ENCODE data around the gene NAV1. TPM values are rescaled to one million over a fixed set of nuclear protein-coding genes. Genes with fewer than 3 reads are reported as not detected.
A peak's percentile ranks its signal among the peaks of the same experiment; 100 is the strongest.

NAV1 gene
- total and polyA plus RNA-seq, 2 of the 8 experiments (the other 6 are each of a cell fraction or from before 2014, with no cell fraction given) = 9.9 to 42.7 TPM

DNA sequence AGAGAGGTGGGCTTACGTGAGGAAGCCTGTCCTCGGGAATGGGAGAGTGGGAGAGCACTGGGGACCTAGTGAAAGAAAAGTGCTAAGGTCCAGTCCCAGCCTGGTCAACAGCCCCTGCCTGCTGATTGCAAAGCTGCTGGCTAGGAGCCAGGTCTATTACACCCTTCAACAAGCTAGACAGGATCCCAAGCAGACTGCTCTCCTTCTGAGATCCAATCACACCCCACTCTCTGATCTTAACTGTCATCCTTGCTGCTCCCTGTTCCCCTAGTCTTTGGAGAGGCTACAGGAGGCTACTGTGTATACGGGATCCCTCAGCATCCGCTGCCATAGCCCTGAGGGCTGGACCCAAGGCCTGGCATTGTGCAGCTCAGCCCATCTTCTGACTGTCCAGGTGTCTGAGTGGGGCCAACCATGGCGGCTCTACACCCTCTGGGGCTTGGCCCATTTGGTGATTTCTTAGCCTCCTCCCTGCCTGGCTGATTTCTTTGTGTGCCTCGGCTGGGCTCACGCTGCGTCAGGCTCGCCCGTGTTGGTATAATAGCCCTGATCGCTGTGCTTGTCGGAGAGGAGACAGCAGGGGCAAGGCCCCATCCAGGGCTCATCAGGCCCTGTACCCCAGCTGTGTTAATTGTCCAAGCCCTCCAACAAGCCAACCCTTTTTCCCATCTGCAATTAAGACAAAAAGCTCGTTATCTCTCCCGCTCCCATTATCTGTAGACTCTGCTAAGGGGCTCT lies 43.9 kb downstream of the NAV1 start:
- Histone ChIP-seq H3K79me1 (ENCODE audit: low read depth, low read length) (no peaks in the 10 kb centered on the region), H3K27me3 (replicated peaks in 1 of 4; ENCODE audit: control insufficient read depth in 3 of 4, extremely low read depth in 1 of 4, insufficient read depth in 3 of 4, low read length in 3 of 4) (no peaks in the 10 kb centered on the region; a peak in 1 of 7 replicates), H3K27ac (ENCODE audit: low read depth, low read length) (no peak overlapping the region), H3K4me3 (ENCODE audit: extremely low read depth in 1 of 4, insufficient read depth in 2 of 4, low read depth in 3 of 4, low read length in 4 of 4) (no peak overlapping the region), H2BK5ac (ENCODE audit: low read depth, low read length) (no peak overlapping the region), H2BK120ac (replicated peaks; ENCODE audit: low read depth, low read length) (no peak overlapping the region), H4K20me1 (replicated peaks in 1 of 2; ENCODE audit: control insufficient read depth in 1 of 2, insufficient read depth in 2 of 2, low read length in 2 of 2) (no peaks in the 10 kb centered on the region), H2BK15ac (ENCODE audit: low read length) (no peak overlapping the region), H3K4me1 (replicated peaks in 1 of 4; ENCODE audit: control insufficient read depth in 3 of 4, insufficient read depth in 4 of 4, low read length in 3 of 4) (peaks cover 0 to 6% (median 4%) of the 10 kb centered on the region in 4 experiments; a peak in 5 of 7 replicates), H3K79me2 (ENCODE audit: control insufficient read depth in 1 of 2, insufficient read depth in 2 of 2, low read length in 2 of 2) (no peaks in the 10 kb centered on the region), H3K9ac (replicated peaks in 1 of 4; ENCODE audit: extremely low read depth in 1 of 4, low read depth in 3 of 4, low read length in 3 of 4) (peak overlapping the region in 1 of 4 experiments; percentile 13; a peak in 1 of 7 replicates), H2BK20ac (ENCODE audit: low read length) (no peak overlapping the region), H4K8ac (ENCODE audit: extremely low read depth, insufficient read depth, low read length) (no peak overlapping the region), H3K14ac (ENCODE audit: insufficient read length) (no peak overlapping the region), H2BK12ac (ENCODE audit: low read depth, low read length) (no peak overlapping the region; the same call in 1 of the 2 replicates), H3K23me2 (ENCODE audit: low read depth, low read length) (no peaks in the 10 kb centered on the region), H3K18ac (ENCODE audit: extremely low read depth, low read length) (no peak overlapping the region; the same call in 1 of the 2 replicates), H3K4ac (replicated peaks; ENCODE audit: insufficient read length, low read depth, low read length) (no peak overlapping the region), H3K4me2 (ENCODE audit: insufficient read depth in 1 of 2, low read depth in 2 of 2, low read length in 2 of 2) (peak overlapping the region; percentile 15 to 35; a peak in 2 of 4 replicates), H3K23ac (ENCODE audit: insufficient read length) (no peak overlapping the region), H3K56ac (replicated peaks; ENCODE audit: insufficient read length, low read depth, low read length) (no peak overlapping the region), H4K5ac (ENCODE audit: insufficient read length, low read depth, low read length) (no peak overlapping the region), H2AK5ac (ENCODE audit: low read depth, low read length) (no peak overlapping the region), H3K9me3 (ENCODE audit: insufficient read depth in 2 of 2, low read depth in 1 of 2, low read length in 1 of 2) (no peaks in the 10 kb centered on the region), H2AFZ (ENCODE audit: low read length) (no peak overlapping the region), H4K91ac (replicated peaks; ENCODE audit: insufficient read length, low read length) (no peak overlapping the region), H3K36me3 (ENCODE audit: control insufficient read depth in 2 of 4, insufficient read depth in 4 of 4, low read length in 3 of 4) (no peaks in the 10 kb centered on the region)
- WGBS, 2 experiments (ENCODE audit: extremely low coverage in 1 of 2, insufficient coverage in 1 of 2, insufficient read length in 1 of 2, insufficient replicate concordance in 2 of 2, low coverage in 1 of 2, low lambda C conversion rate in 2 of 2, missing lambda C conversion rate in 1 of 2) = 78% methylated on average over 14 of the region's 14 CpGs; no CpG with 5 or more reads in 1 of the 2 experiments
- FAIRE-seq (no peak), DNase-seq (ENCODE audit: low read depth in 1 of 2, low spot score in 2 of 2) (no peak)
- ChIA-PET CTCF (ENCODE audit: partially characterized antibody) (interaction anchor here (0.5 to 11.3 kb wide), 17 partner anchors 9 to 487 kb away, joined by 3 to 79 read pairs (median 4); no protein-coding TSS in a partner anchor), POLR2A (ENCODE audit: partially characterized antibody) (interaction anchor here (0.8 to 1.8 kb wide), 3 partner anchors 9 to 14 kb away, joined by 3 to 5 read pairs (median 3); no protein-coding TSS in a partner anchor)
- no peak for TF ChIP-seq SP4 (IDR thresholded peaks at IDR 0.05; ENCODE audit: low read length)
- no peak for TF ChIP-seq RNF2 (IDR thresholded peaks at IDR 0.05; ENCODE audit: borderline replicate concordance, low read depth, low read length, missing control alignments, poor library complexity, severe bottlenecking)
- no peak for TF ChIP-seq ASH2L (IDR thresholded peaks at IDR 0.05; ENCODE audit: low read length)
- TF ChIP-seq, protein P1, sequence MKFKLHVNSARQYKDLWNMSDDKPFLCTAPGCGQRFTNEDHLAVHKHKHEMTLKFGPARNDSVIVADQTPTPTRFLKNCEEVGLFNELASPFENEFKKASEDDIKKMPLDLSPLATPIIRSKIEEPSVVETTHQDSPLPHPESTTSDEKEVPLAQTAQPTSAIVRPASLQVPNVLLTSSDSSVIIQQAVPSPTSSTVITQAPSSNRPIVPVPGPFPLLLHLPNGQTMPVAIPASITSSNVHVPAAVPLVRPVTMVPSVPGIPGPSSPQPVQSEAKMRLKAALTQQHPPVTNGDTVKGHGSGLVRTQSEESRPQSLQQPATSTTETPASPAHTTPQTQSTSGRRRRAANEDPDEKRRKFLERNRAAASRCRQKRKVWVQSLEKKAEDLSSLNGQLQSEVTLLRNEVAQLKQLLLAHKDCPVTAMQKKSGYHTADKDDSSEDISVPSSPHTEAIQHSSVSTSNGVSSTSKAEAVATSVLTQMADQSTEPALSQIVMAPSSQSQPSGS (IDR thresholded peaks at IDR 0.05; ENCODE audit: low read length) = no peak
- no peak for TF ChIP-seq POU5F1 (IDR thresholded peaks at IDR 0.05; ENCODE audit: low read depth, low read length)
- no peak for TF ChIP-seq CREB1 (IDR thresholded peaks at IDR 0.05)
- no peak for TF ChIP-seq CHD2 (IDR thresholded peaks at IDR 0.05; ENCODE audit: low read length)
- TF ChIP-seq JUN (IDR thresholded peaks at IDR 0.05; ENCODE audit: low read depth, low read length) = no peak
- no peak for TF ChIP-seq CBX8 (IDR thresholded peaks at IDR 0.05; ENCODE audit: borderline replicate concordance, low read depth, low read length)
- TF ChIP-seq TAF7 (optimal IDR thresholded peaks at IDR 0.05; ENCODE audit: borderline replicate concordance, low read depth, low read length) = no peak
- no peak for TF ChIP-seq NANOG (IDR thresholded peaks at IDR 0.05; ENCODE audit: insufficient read depth, low read depth, low read length, poor library complexity, severe bottlenecking)

Data from H1 (cell line).